ENCODE results near the gene PDX1.
"Not testable (repeated sequence)": the region's sequence is repeated elsewhere in the genome, so short reads cannot be mapped to it uniquely, and the experiment has no call there.

PDX1 gene

DNA sequence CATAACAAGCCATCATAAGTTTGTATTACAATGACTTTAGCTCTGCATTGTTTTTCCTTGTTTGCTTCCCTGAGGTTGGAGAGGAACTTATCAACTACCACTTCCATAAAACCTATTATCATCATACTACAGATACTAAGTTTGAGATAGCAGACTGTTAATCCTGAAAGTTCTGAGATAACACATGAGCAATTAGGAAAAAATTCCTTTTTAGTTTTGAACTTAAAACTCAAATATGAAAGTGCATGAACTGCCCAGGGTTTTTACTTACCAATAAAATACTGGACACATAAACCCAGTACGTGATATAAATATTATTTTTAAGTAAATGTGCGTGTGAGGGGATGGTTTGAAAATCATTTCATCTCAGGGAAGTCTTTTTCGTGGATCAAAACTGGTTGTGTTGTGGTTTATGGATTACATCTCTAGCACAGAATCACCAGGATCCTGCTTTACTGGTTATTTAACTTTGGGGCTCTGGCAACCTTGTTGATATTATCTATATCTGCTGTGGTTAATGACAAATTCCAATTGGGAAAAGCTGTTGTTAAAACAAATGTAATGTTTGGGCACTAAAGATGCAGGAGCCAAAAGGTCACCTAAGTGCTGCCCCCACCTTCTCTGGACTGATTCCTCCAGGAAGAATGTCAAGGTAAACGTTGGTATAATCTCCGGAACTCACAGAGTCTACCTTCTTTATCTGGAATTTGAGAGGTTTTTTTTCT lies 36.9 kb downstream of the PDX1 start:
- DNase-seq: no peak

DNA sequence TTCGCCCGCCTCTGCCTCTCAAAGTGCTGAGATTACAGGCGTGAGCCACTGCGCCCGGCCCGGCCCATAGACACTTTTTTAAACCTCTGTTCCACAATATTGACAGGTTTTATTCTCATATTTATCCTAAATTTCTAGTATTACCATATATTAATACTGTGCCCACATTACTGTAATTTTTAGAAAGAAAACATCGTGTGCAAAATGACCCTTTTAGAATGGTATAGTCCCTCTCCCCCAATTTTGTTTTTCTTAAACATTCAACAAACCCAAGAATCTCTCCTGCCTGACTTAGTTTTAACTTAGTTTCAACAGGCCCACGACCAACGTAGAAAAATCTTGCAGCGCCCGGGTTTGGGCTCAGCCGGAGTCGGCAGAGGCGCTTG lies 40.2 kb downstream of the PDX1 start:
- no peak for DNase-seq

DNA sequence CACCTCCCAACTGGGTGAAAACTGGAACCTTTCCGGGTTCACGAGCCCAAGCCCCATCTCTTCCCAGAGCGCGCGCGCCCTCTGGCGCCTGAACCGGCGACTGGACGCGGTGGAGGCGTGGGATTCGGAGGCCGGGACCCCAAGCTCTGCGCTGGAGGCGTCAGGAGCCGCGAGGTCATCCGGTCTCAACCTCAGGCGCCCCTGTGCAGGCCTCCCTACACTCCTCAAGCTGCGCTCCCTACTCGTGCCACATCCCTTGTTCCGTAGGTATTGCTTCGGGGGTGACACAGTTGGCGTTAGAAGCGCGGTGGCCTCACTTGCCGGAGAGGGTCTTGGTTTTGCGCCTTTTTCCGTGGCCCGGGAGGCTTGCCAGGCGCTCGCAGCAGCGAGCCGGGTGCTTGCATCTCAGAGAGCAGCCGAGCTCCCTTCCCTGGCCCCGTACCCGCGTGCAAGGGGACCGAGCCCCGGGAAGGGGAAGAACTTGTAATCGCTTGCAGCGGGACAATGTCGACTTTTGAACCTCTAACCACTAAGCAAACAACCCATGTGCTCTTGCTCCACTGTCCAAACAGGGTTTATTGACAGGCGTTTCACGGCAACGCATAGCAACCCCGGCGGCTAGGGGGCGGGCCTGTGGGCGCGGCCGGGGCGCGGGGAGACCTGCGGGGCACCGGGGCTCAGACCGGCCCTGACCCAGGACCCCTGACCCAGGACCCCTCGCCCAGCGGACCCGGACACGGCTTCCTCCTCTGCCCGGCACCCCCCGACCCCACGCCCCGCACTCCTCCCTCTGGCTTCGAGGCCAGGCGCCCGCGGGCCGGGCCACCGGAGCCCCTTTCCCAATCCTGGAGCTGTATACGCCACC lies 40.8 kb downstream of the PDX1 start:
- peak; percentile 61 for DNase-seq

DNA sequence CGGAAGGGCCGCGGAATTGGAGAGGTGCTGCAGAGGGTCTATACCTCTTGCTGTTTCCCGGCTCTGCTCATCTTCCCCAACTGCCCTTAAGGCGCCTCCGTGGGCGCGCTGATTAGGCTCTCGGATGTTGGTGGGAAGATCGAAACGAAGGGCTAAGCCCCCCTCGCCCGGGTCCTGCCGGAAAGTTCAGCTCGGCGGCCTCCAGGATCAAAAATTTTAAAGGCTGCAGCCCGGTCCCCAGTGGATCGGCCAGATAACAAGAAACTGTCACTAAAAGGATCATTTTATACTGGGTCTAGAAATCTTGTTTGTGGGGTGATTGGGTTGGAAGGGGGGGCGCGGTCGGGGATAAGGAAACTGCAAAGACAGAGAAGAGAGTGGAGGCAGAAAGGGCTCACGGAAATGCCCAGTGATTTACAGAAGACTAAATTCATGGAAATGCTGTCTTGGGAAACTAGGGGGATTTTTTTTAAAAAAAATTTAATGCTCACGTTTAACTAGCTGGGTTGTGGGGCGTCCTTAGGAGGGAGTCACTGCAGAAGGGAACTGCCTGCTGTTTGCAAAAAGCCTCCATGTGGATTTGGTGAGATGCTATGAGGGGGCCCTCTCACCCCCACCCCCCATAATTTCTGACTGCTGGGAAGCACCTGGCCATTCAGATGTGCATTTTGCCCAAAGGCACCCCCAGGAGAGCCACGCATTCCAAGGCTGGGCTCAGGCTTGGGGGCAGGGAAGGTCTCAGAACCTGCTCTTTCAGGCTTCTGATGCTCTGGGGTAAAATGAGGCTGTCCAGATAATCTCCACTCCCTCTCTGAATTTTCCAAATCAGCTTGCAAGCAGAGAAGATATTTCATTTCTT lies 41.7 kb downstream of the PDX1 start:
- DNase-seq: peak; percentile 37

DNA sequence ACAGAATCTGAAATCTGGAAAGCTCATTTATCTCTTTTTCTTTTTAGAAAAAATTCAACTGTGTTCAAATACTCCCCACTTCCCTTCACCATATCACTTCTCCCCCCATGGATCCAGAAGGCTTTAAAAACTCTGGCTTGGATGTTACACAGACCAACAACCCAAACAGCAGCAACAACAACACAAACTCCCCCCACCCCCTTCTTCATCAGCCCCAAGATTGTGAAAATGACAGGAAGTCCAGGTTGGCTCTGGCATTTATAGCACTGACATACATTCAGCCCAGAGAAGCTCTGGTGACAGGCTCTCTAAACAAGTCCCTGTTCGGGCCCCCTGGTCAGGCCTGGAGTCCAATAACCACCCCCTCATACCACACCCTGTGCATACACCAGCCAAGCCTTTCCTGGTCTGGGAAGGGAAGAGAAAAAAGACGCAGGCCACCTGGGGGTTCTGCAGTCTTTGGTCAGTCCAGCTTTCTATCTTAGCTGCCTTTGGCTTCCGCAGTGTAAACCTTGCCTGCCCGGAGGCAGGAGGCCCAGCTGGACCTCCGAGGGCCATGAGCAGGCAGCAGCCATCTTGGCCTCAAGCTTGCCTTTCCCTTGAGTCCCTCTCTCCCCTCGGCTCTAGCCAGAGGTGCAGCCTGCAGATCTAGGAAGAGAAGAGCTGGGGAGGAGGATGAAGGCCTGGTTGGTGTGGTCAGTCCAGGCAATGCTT lies 42.5 kb downstream of the PDX1 start:
- no peak for DNase-seq

DNA sequence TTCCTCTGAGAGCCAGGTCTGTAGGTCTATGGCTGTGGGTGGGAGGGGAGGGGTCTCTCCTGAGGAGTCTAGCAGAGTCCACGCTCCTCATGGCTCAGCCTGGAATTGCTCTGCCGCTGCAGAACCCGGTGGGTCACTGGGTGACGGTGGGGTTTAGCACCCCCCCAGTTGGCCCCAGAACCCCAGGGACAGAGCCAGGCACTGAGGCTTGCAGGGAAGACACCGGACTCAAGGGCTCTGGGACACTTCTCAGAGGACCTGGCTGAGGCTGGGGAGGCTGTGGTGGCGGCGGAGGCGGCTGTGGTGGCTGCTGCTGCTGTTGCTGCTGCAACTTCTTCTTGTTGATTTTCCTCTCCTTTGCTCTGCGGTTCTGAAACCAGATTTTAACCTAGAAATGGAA lies 43.2 kb downstream of the PDX1 start:
- DNase-seq: no peak

DNA sequence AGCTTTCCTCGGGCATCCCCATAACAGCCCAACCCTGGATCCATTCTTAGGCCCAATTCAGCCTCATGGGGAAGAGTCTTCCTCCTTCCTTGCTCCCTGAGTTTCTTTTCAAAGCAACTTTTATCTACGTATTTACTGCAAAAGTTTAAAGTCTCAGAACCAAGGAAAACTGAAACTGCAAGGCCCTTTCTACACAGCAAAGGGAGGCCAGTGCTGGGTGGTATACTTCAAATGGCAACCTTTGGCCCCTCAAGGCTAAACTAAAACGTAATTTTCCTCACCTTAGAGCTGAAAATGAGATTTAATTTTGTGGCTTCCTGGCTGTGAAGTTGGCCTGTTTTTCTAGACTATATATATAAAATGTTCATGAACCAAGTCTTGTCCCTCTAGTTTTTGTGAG lies 43.7 kb downstream of the PDX1 start:
- DNase-seq: no peak

DNA sequence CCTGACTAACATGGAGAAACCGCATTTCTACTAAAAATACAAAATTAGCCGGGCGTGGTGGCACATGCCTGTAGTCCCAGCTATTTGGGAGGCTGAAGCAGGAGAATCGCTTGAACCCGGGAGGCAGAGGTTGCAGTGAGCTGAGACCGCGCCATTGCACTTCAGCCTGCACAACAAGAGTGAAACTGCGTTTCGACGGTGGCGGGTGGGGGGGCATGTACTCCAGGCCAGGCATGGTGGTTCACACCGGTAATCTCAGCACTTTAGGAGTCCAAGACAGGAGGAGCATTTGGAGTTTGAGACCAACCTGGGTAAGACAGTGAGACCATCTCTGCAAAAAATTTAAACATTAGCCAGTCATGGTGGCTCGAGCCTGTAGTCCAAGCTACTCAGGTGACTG lies 44.4 kb downstream of the PDX1 start:
- DNase-seq: not testable (repeated sequence)

DNA sequence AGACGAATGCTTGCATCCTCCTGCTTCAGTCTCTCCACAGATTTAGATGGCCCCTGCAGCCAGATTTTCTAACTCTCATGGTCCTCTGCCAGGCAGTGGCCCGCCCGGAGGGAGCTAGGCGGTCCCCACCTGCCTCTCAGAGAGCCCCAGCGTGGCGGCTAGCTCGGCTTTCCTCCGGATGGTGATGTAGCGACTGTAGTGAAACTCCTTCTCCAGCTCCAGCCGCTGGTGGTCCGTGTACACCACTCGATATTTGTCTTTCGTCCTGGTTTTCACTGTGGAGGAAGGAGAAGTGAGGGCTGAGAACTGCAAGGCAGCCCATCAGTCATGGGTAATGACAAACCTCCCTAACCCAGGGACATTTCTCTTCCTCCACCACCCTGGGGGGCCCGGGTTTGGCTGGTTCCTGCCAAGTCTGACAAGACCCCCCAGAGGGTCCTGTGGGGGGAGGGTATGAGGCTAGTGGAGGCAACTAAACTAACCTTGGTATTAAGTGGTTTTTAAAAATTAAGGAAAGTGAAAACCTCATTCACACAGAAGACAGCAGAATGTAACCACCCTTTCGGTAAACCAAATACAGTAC lies 45.0 kb downstream of the PDX1 start:
- DNase-seq: no peak

DNA sequence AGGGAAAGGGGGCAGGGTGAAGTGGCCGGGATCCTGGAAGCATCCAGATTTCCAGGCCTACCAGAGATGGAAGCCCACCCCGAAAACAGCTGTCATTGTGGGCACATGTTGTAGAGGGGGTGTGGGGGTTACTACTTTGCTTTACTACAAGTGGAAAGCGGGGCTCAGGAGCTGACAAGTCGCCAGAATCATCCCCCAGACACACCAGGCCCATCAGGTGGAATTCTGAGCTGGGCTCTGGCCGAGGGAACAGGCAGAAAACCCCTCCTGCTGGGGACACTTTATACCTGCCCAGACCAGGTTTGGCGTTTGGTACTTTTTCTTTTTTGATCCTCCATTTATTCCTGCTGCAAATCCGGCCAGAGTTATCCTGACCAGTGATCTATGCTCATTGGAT lies 45.5 kb downstream of the PDX1 start:
- DNase-seq: no peak

DNA sequence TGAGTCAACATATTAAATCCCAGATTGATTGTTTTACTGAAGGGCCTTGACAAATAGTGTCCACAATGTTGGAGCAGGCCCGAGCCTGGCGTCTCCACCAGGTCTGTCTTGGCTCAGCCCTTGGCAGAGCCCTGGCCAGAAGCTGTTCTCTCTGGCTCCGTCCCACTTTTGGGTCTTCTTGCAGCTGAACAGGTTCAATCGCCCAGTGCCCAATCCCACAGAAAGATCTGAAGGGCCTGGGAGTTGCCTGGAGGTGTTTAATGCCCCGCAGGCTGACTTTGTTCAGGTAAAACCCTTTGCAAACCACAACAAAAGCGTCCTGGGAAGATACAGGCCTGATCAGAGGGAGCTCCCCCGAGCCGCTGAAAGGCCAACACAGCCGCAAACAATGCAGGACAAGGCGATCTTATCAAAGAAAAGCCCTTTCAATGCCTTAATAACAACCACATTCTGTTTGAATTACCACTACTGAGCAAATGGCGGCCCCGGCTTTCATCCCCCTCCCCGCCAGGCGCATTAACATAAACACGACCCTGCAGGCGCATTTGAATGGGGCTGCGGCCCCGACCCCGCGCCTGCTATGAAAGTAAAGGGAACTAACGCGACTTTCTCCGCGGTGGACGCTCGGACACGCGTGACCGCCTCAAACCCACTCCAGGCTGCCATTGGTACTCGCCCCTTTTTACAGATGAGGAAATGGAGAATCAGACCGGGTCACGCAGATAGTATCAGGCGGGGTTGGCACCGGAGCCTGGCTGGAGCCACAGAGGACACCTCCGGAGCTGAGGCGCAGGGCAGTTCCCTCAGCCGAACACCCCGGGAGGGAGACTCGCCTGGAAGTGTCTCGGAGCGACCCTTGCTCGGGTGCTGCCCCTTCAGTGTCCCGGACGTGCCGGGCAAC lies 46.2 kb downstream of the PDX1 start:
- DNase-seq: no peak

DNA sequence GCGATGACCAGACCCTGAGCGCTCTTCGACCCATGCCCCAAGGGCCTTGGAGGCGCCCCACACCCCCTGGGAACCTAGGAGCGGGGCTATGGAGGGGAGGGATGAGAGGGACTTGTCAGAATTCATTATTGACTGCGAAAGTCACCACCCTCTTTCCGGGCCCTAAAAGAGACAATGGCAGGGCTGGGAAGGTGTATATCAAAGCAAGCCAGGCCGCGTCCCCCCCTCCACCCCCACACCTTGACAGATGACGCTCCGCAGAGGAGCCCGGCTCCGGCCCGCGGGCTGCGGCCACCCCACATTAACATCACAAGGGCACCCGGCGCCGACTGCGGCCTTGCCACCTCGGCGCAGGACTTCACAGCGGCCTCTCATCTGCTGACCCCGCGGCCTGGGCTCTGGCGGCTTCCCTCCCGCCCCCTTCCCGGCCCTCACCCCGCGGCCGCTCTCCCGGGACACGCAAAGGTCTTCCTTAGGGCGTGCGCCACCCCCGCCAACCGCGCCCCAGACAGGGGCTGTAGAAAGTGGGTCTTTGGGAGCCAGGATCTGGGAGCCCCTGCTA lies 46.9 kb downstream of the PDX1 start:
- no peak for DNase-seq

DNA sequence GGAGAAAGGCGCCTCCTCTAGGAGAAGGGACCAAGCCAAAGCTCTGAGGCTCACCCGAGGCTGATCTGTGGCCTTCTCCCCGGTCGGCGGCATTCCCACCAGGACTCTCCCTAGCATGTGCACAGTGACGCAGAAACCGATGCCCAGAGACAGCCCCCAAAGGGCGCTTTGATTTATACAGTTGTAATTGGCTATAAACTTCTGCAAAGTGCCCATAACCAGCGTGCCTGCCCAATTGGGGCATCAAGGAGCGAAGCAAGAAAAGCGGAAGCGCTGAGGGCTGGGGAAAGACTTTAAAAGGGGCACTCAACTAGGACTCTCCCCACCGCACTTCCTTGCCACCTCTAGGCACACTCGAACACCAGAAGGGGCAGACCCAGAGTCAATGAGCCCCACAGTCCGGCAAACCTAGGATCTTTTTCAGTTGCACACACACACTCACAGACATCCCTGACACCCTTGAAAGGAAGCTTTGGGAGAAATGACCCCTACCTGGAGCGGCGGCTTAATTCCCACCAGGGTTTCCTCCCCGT lies 47.5 kb downstream of the PDX1 start:
- no peak for DNase-seq

DNA sequence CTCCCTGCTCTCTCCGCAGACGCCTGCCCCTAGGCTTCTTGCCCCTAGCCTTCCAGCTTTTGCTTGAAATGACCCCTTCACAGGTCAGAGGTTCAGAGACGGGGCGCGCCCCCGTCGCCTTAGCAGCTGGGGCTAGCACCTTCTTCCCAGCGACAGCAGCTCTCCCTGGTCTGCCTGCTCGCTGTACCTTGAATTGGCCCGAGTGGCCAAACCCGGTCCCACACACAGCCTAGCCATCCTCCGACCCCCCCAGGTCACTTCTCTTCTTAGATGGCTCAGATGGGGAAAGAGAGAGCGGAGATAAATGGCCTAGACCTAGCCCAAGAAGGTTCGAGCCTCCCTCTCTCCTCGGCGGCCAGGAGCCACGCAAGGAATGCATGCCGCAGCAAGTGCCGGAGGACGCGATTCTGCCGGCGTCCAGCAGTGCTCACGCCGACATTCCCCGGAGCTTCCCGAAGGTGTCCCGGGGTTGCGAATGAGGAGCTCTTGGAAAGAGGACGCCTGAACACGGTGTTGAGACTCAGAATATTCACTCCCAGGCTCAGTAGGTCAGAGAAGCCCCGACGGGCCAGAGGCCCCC lies 48.0 kb downstream of the PDX1 start:
- DNase-seq: no peak

DNA sequence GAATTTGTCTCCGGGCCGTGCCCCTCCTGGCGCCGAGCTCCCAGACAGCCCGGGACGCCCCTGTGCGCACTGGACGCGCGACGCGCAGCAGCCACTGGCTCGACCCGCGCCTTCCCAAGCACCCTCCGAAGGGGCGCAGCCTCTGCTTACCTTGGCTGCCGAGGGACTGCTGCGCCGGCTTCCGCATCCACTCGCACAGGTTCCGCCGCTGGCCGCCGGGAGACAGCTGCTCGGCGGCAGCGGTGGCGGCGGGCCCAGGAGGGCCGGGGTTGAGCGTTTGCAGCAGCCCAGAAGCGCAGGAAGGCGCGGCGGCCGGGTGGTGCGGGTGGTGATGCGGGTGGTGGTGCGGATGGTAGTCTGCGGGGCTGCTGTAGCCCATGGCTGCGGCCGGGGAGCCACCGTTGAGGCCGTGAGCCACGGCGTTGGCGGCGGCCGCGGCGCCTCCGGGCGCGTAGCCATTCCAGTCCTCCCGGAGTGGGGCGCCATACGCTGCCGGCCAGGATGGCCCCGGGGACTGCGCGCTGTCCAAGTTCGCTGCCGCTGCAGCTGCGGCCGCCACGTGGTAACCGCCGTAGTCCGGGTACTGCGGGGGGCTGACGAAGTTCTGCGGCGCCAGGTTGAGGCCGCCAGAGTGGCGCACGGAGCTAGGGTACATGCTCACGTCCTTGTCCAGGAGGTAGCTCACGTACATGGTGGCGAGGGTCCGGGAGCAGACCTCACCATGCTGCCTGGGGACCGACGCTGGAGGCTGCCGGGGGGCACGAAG lies 48.7 kb downstream of the PDX1 start:
- DNase-seq: peak; percentile 63

DNA sequence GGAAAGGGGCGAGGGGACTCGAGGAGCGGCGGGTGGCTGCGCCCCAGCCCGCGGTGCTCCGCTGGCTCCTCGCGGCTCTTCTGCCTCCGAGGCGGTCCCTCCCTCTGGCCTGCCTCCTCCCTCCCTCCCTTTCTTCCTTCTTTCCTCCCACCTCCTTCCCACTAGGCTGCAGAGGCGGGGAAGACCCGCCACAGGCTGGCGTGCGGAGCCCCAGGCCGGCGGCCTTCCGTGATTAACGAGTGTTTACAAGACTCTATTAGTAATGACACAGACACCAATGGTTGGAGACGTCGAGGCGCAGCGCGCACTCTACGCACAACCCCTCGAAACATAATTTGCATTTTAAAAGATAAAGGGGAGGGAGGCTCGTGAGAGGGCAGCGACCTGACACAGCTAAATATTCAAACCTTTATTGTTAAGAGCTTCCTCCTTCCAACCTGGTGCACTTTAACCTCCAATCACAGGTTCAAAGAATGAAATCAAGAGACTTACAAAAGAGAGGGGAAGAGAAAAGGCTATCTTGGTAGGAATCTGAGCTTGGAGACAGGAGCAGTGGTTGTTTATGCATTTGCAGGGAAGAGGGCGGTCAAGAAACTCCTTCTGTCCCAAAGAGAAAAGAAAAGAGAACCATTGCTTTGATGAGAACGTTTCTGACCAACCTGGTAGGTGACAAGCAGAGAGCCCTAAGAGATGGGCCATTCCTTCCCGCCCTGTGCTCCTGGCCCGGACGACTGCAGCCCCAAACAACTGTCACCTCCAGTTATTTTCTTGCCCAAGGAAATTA lies 49.5 kb downstream of the PDX1 start, which contains the start of gene CDX2:
CDX2 (minus strand) TSS at position 234 of the 784 bp plus-strand sequence. CDS start 309 bp downstream, outside the sequence.
- DNase-seq: no peak

DNA sequence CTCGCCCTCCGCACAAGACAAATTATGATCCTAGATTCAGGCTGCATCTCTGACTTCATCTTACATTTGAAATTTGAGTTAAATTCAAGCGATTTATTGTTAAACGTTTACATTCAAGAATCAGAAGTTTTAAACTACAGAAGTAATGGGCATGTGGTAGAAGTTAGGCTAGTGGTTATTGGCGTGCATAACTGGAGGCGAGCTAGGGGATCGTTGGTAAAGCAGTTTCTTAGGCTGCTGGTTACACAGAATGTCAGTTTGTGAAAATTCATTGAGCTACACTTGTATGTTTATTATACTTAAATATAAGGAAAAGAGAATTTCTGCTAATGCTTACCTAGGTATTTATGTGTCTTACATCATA lies 50.0 kb downstream of the PDX1 start:
- DNase-seq: no peak
